Measurements from ENCODE around the gene PRDM5.
A peak's percentile ranks its signal among the peaks of the same experiment; 100 is the strongest.

The PRDM5 gene

GRCh38 chr4:120815361-120815760, 107.2 kb downstream of the PRDM5 start:
- no peak for TF ChIP-seq CTCF (conservative IDR thresholded peaks at IDR 0.05; ENCODE audit: low read depth)
- ChIA-PET CTCF (no interaction called here), POLR2A (ENCODE audit: low non-redundant PET) (no interaction called here)
- DNase-seq (ENCODE audit: low spot score): no peak
- no peak overlapping the region for H3K27ac ChIP-seq

- POLR2A ChIA-PET (ENCODE audit: low non-redundant PET): no interaction called here
- DNase-seq (ENCODE audit: low spot score): no peak
- CTCF ChIA-PET: no interaction called here
- H3K27ac ChIP-seq: no peak overlapping the region
- no peak for TF ChIP-seq CTCF (conservative IDR thresholded peaks at IDR 0.05; ENCODE audit: low read depth)
These were observed 107.6 kb downstream of the PRDM5 start for GRCh38 chr4:120814886-120815285.

- H3K27ac ChIP-seq: no peak overlapping the region
- no peak for TF ChIP-seq CTCF (conservative IDR thresholded peaks at IDR 0.05; ENCODE audit: low read depth)
- ChIA-PET POLR2A (ENCODE audit: low non-redundant PET) (no interaction called here), CTCF (interaction anchor here (0.7 kb wide), 1 partner anchor 83 kb away, joined by 3 read pairs; no protein-coding TSS in a partner anchor)
- DNase-seq (ENCODE audit: low spot score): no peak
These were observed 110.3 kb downstream of the PRDM5 start for GRCh38 chr4:120812216-120812615.

GRCh38 chr4:120809518-120809917, 113.0 kb downstream of the PRDM5 start:
- ChIA-PET POLR2A (ENCODE audit: low non-redundant PET) (no interaction called here), CTCF (interaction anchor here (0.8 kb wide), 1 partner anchor 10 kb away, joined by 3 read pairs; no protein-coding TSS in a partner anchor)

GRCh38 chr4:120808475-120809141, 113.9 kb downstream of the PRDM5 start:
- ChIA-PET CTCF (no interaction called here), POLR2A (ENCODE audit: low non-redundant PET) (no interaction called here)
- no peak for DNase-seq (ENCODE audit: low spot score)
- H3K27ac ChIP-seq: no peak overlapping the region
- no peak for TF ChIP-seq CTCF (conservative IDR thresholded peaks at IDR 0.05; ENCODE audit: low read depth)

More at GRCh38 chr4:120809518-120809917, 113.0 kb downstream of the PRDM5 start:
- no peak for DNase-seq (ENCODE audit: low spot score)
- peak; percentile 16; the same call in 1 of the 2 replicates for TF ChIP-seq CTCF (conservative IDR thresholded peaks at IDR 0.05; ENCODE audit: low read depth)
- H3K27ac ChIP-seq: no peak overlapping the region

GRCh38 chr4:120801137-120801758, 121.3 kb downstream of the PRDM5 start:
- ChIA-PET CTCF (no interaction called here), POLR2A (ENCODE audit: low non-redundant PET) (no interaction called here)
- H3K27ac ChIP-seq: no peak overlapping the region
- no peak for TF ChIP-seq CTCF (conservative IDR thresholded peaks at IDR 0.05; ENCODE audit: low read depth)
- peak; percentile 3 for DNase-seq (ENCODE audit: low spot score)

Measured in RWPE1 (cell line).